Cardiac muscle cell (in vitro differentiated cells and primary cell): ENCODE measurements around the gene SRSF9. TPM values are rescaled to one million over a fixed set of nuclear protein-coding genes. Genes with fewer than 3 reads are reported as not detected.

ENCODE experiments used
- DNase-seq, 2 donors: peaks; one replicate each; pipeline versions ENCODE4 v3.0.0 to v3.0.0-alpha.2; 2010 to 2017; ENCODE audit warnings: low read depth in 1 of 2, low spot score in 1 of 2
- H3K27ac ChIP-seq: fragments of 200-600 bp; sonication (generic); 2 replicates; pipeline ENCODE4 v1.5.1; 2016
- H3K27me3 ChIP-seq: fragments of 200-600 bp; sonication (generic); 2 replicates; pipeline ENCODE4 v1.6.0; 2016; ENCODE audit warnings: control low read depth
- H3K36me3 ChIP-seq: fragments of 200-600 bp; sonication (generic); 2 replicates; pipeline ENCODE4 v1.5.1; 2016; ENCODE audit warnings: control low read depth
- H3K4me1 ChIP-seq: fragments of 200-600 bp; sonication (generic); 2 replicates; pipeline ENCODE4 v1.8.1; 2017; ENCODE audit warnings: low read depth, mild to moderate bottlenecking, mixed run types
- H3K4me3 ChIP-seq: fragments of 200-600 bp; sonication (generic); 2 replicates; pipeline ENCODE4 v1.5.1; 2016; ENCODE audit warnings: mild to moderate bottlenecking
- H3K9me3 ChIP-seq: fragments of 200-600 bp; sonication (generic); 2 replicates; pipeline ENCODE4 v1.5.1; 2017; ENCODE audit warnings: low read depth, mild to moderate bottlenecking, control low read depth
- CTCF ChIP-seq: IDR thresholded peaks from 2 replicates; pipeline ENCODE4 v1.5.1; 2012; ENCODE audit warnings: low read depth, mild to moderate bottlenecking, low read length
- polyA plus RNA-seq: library from polyadenylated mRNA; unstranded; fragments of >200 nt; fragmentation: Nextera tagmentation; extraction: Ambion mirVana; gene quantifications from 2 replicates; pipeline ENCODE4 v1.2.1, GENCODE V29; 2016
- total RNA-seq: library from RNA; depleted of rRNA; stranded (reverse); fragments of >200 nt; gene quantifications from 2 replicates; pipeline ENCODE4 v1.2.3, GENCODE V29; 2016

SRSF9 gene
- total and polyA plus RNA-seq, 2 experiments from 2014 or later = 131 to 205 TPM

- H3K27ac ChIP-seq = peak overlapping the region; percentile 36
- H3K36me3 ChIP-seq = peaks cover 36% of the 10 kb centered on the region
- DNase-seq = no peak
- no peak overlapping the region for H3K4me3 ChIP-seq
- no peaks in the 10 kb centered on the region for H3K27me3 ChIP-seq
- no peaks in the 10 kb centered on the region for H3K9me3 ChIP-seq
- TF ChIP-seq CTCF = no peak
- peaks cover 15% of the 10 kb centered on the region for H3K4me1 ChIP-seq
Observed at GRCh38 chr12:120444676-120445075, 24.9 kb downstream of the SRSF9 start.

GRCh38 chr12:120439646-120440247, 29.8 kb downstream of the SRSF9 start:
- Histone ChIP-seq H3K4me3 (no peak overlapping the region), H3K36me3 (peaks cover 28% of the 10 kb centered on the region), H3K27me3 (no peaks in the 10 kb centered on the region), H3K4me1 (peaks cover 6% of the 10 kb centered on the region), H3K27ac (no peak overlapping the region), H3K9me3 (no peaks in the 10 kb centered on the region)
- DNase-seq = peak; percentile 62 to 75
- TF ChIP-seq CTCF = peak; percentile 46

GRCh38 chr12:120438495-120439198, 30.9 kb downstream of the SRSF9 start:
- H3K27me3 ChIP-seq = no peaks in the 10 kb centered on the region
- H3K4me3 ChIP-seq = peak overlapping the region; percentile 74
- H3K9me3 ChIP-seq = no peaks in the 10 kb centered on the region
- no peak for TF ChIP-seq CTCF
- DNase-seq = no peak
- peak overlapping the region; percentile 75 for H3K27ac ChIP-seq
- H3K4me1 ChIP-seq = peaks cover 6% of the 10 kb centered on the region
- peaks cover 26% of the 10 kb centered on the region for H3K36me3 ChIP-seq

GRCh38 chr12:120437735-120438494, 31.6 kb downstream of the SRSF9 start, which contains the start of gene COX6A1:
Gene COX6A1, plus strand, starts transcription at chr12:120438113. Its CDS starts 14 bp downstream, at chr12:120438127.
- Histone ChIP-seq H3K4me1 (peaks cover 6% of the 10 kb centered on the region), H3K27me3 (no peaks in the 10 kb centered on the region), H3K9me3 (no peaks in the 10 kb centered on the region), H3K27ac (peak within 1 kb of the TSS; percentile 75), H3K4me3 (peak within 1 kb of the TSS; percentile 74), H3K36me3 (peaks cover 19% of the 10 kb centered on the region)
- DNase-seq = peak; percentile 98 to 99
- no peak for TF ChIP-seq CTCF

- H3K36me3 ChIP-seq = no peaks in the 10 kb centered on the region
- no peak for DNase-seq
- no peaks in the 10 kb centered on the region for H3K27me3 ChIP-seq
- no peaks in the 10 kb centered on the region for H3K9me3 ChIP-seq
- no peak overlapping the region for H3K4me3 ChIP-seq
- no peak overlapping the region for H3K27ac ChIP-seq
- H3K4me1 ChIP-seq = no peaks in the 10 kb centered on the region
- no peak for TF ChIP-seq CTCF
Observed at GRCh38 chr12:120432772-120433525, 36.6 kb downstream of the SRSF9 start.
